Activated CD8-positive, alpha-beta T cell treated with anti-CD3 and anti-CD28 coated beads for 36 hours (primary cell): ENCODE data around the gene KPTN. TPM values are rescaled to one million over a fixed set of nuclear protein-coding genes. Genes with fewer than 3 reads are reported as not detected.

Experiments
- ATAC-seq: fragments of 200-7000 bp; cut with Tn5 transposase; one replicate; pipeline ENCODE4 v1.10.0; 2021; ENCODE audit warnings: mild to moderate bottlenecking, moderate library complexity
- CTCF ChIA-PET: fragments of 350-600 bp; sonication (Branson Sonifier 250); formaldehyde crosslinking; loops from one replicate; lab custom pipeline; 2021; ENCODE audit warnings: antibody characterized with exemption; lab: Charles Lee
- POLR2A ChIA-PET: fragments of 350-600 bp; sonication (Branson Sonifier 250); formaldehyde crosslinking; loops from one replicate; lab custom pipeline; 2021; ENCODE audit warnings: antibody characterized with exemption; lab: Charles Lee
- DNase-seq: peaks from one replicate; pipeline ENCODE4 v3.0.0-alpha.2; 2020
- H3K27ac Mint-ChIP-seq: one replicate; pipeline ENCODE4 v1.8.0; 2021; ENCODE audit warnings: mild to moderate bottlenecking, mixed read lengths
- H3K27me3 Mint-ChIP-seq: one replicate; pipeline ENCODE4 v1.8.0; 2021; ENCODE audit warnings: mixed read lengths
- H3K36me3 Mint-ChIP-seq: one replicate; pipeline ENCODE4 v1.8.0; 2021; ENCODE audit warnings: low read depth, mixed read lengths
- H3K4me1 Mint-ChIP-seq: one replicate; pipeline ENCODE4 v1.8.0; 2021; ENCODE audit warnings: low read depth, mixed read lengths
- H3K4me3 Mint-ChIP-seq: one replicate; pipeline ENCODE4 v1.8.0; 2021; ENCODE audit warnings: mild to moderate bottlenecking, moderate library complexity, mixed read lengths
- H3K9me3 Mint-ChIP-seq: one replicate; pipeline ENCODE4 v1.8.0; 2021; ENCODE audit warnings: mixed read lengths
- CTCF ChIP-seq: fragments of 200-600 bp; IDR thresholded peaks from one replicate; pipeline ENCODE4 v1.8.0; 2022; ENCODE audit warnings: antibody characterized with exemption, mild to moderate bottlenecking
- intact Hi-C: fragments of 100-400 bp; cut with micrococcal nuclease; formaldehyde crosslinking; loops from one replicate; pipeline ENCODE4 v1.10.0; 2022
- total RNA-seq, 2 experiments: library from RNA; stranded (reverse); gene quantifications; one replicate each; pipeline ENCODE4 v1.2.3, GENCODE V29; 2021

The KPTN gene
- total RNA-seq, 2 experiments from 2014 or later: 10.4 to 11.0 TPM

DNA sequence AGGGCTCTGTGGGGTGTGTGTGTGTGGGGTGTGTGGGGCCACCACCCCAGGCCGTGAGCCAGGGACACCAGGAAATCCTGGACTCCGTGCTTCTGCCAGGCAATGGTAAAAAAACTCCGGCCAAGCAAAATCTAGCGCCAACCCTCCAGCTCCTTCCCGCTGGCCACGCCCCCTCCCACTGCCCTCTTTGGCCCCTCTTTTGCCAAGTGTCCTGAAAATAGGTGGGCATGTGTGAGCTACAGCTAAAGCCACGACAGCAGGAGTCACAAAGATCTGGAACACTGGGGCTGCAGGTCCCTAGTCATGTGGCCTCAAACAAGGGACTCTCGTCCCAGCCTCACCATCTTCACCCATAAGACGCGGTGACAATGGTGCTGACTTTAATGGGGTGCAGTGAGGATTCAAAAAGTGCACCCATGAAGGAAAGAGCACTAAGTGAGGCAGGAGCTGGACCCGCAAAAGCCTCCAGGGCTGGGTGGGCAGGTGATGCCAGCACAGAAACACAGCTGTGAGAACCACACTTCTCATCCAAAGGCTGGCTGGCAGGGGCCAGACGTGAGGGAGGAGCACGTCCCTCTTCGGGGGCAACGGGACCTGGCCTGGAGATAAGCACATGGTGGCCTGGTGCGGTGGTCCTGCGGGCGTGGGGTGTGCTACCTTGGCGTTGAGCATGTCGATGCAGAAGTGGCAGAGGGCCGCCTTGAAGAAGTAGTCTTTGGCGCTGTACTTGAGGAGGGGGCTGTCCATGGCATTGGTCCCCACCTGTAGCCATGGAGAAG, 7.5 kb upstream of the KPTN start:
- no peaks in the 10 kb centered on the region for H3K9me3 Mint-ChIP-seq
- no peak overlapping the region for H3K27ac Mint-ChIP-seq
- H3K36me3 Mint-ChIP-seq: peaks cover 2% of the 10 kb centered on the region
- POLR2A ChIA-PET: interaction anchor here (1.0 to 1.1 kb wide), 2 partner anchors 21 to 186 kb away, joined by 4 to 8 read pairs; no protein-coding TSS in a partner anchor
- peaks cover 20% of the 10 kb centered on the region for H3K4me1 Mint-ChIP-seq
- TF ChIP-seq CTCF: no peak
- ATAC-seq (no peak), DNase-seq (no peak)
- intact Hi-C loops: no loop called here
- CTCF ChIA-PET: interaction anchor here (1.0 kb wide), 1 partner anchor 24 kb away, joined by 3 read pairs; the partner anchor contains the start of gene NAPA
- no peak overlapping the region for H3K4me3 Mint-ChIP-seq
- H3K27me3 Mint-ChIP-seq: no peaks in the 10 kb centered on the region

DNA sequence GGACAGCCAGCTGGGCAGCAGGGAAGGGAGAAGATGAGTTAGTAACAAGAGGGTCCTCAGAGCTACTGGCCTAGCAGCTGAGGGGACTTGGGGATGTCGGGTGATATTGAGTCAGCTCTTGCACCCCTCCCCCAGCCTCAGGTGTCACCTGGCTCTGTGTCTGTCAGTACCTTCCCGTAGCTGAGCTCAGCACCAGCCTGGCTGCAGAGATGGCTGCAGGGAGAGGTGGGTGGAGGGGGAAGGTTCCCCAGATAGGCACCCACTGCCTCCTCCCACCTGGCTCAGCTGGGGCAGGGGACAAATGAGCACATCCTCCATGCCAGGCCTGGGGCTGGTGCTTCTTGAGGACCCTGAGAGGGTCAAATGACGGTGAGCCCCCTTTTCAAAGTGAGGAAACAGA, 6.8 kb upstream of the KPTN start:
- Mint-ChIP-seq H3K27ac (peak overlapping the region; percentile 20), H3K36me3 (peaks cover 2% of the 10 kb centered on the region), H3K9me3 (no peaks in the 10 kb centered on the region), H3K4me1 (peaks cover 26% of the 10 kb centered on the region), H3K27me3 (no peaks in the 10 kb centered on the region), H3K4me3 (no peak overlapping the region)
- ATAC-seq: no peak
- POLR2A ChIA-PET: interaction anchor here (1.0 kb wide), 1 partner anchor 22 kb away, joined by 4 read pairs; no protein-coding TSS in a partner anchor
- DNase-seq: peak; percentile 42
- intact Hi-C loops: no loop called here
- CTCF ChIA-PET: interaction anchor here (1.0 kb wide), 1 partner anchor 24 kb away, joined by 3 read pairs; the partner anchor contains the start of gene NAPA
- TF ChIP-seq CTCF: no peak

- H3K27ac Mint-ChIP-seq: no peak overlapping the region
- CTCF ChIA-PET: interaction anchor here (1.0 kb wide), 1 partner anchor 25 kb away, joined by 3 read pairs; the partner anchor contains the start of gene NAPA
- DNase-seq: no peak
- H3K4me1 Mint-ChIP-seq: peaks cover 35% of the 10 kb centered on the region
- POLR2A ChIA-PET: no interaction called here
- no peak for ATAC-seq
- no peak for TF ChIP-seq CTCF
- no peak overlapping the region for H3K4me3 Mint-ChIP-seq
- no peaks in the 10 kb centered on the region for H3K27me3 Mint-ChIP-seq
- H3K36me3 Mint-ChIP-seq: peaks cover 8% of the 10 kb centered on the region
- intact Hi-C loops: no loop called here
- no peaks in the 10 kb centered on the region for H3K9me3 Mint-ChIP-seq
Observed at GRCh38 chr19:47490031-47490430, 6.0 kb upstream of the KPTN start.

GRCh38 chr19:47489072-47489914, 5.3 kb upstream of the KPTN start:
- ATAC-seq (no peak), DNase-seq (no peak)
- intact Hi-C loops: no loop called here
- peak overlapping the region; percentile 46 for H3K27ac Mint-ChIP-seq
- H3K4me3 Mint-ChIP-seq: no peak overlapping the region
- peaks cover 36% of the 10 kb centered on the region for H3K4me1 Mint-ChIP-seq
- no peaks in the 10 kb centered on the region for H3K9me3 Mint-ChIP-seq
- ChIA-PET POLR2A (interaction anchor here (0.6 to 2.3 kb wide), 3 partner anchors 18 to 53 kb away, joined by 3 to 6 read pairs (median 4); no protein-coding TSS in a partner anchor), CTCF (interaction anchor here (7.2 kb wide), 1 partner anchor 25 kb away, joined by 37 read pairs; the partner anchor contains the start of gene NAPA)
- H3K27me3 Mint-ChIP-seq: no peaks in the 10 kb centered on the region
- TF ChIP-seq CTCF: no peak
- peaks cover 11% of the 10 kb centered on the region for H3K36me3 Mint-ChIP-seq
